ENCODE measurements around the gene TUT4. TPM values are rescaled to one million over a fixed set of nuclear protein-coding genes. Genes with fewer than 3 reads are reported as not detected.
A peak's percentile ranks its signal among the peaks of the same experiment; 100 is the strongest.

The TUT4 gene
- total RNA-seq, 2 donors from 2014 or later, result 38.2 to 67.2 TPM

GRCh38 chr1:52553362-52554266 lies 722 bp upstream of the TUT4 start:
- peak overlapping the region; percentile 93 for H3K4me3 ChIP-seq
- no peaks in the 10 kb centered on the region for H3K27me3 ChIP-seq (replicated peaks; ENCODE audit: insufficient read depth)
- peak overlapping the region; percentile 58 to 74 for H3K27ac ChIP-seq
- H3K36me3 ChIP-seq, result no peaks in the 10 kb centered on the region
- H3K4me1 ChIP-seq (ENCODE audit: control insufficient read depth in 1 of 2, low read depth in 2 of 2), result peaks cover 0 to 22% of the 10 kb centered on the region in 2 donors
- ATAC-seq (ENCODE audit: insufficient number of reproducible peaks, low FRiP score, low read depth) (peak; percentile 88), DNase-seq (ENCODE audit: low spot score) (peak; percentile 53)
- H3K9me3 ChIP-seq, result no peaks in the 10 kb centered on the region
- no peak for TF ChIP-seq CTCF (IDR thresholded peaks at IDR 0.05)

GRCh38 chr1:52552236-52552504 lies 722 bp downstream of the TUT4 start:
- H3K4me3 ChIP-seq, result peak overlapping the region; percentile 93
- H3K4me1 ChIP-seq (ENCODE audit: control insufficient read depth in 1 of 2, low read depth in 2 of 2), result peaks cover 0 to 22% of the 10 kb centered on the region in 2 donors
- no peaks in the 10 kb centered on the region for H3K27me3 ChIP-seq (replicated peaks; ENCODE audit: insufficient read depth)
- ATAC-seq (ENCODE audit: insufficient number of reproducible peaks, low FRiP score, low read depth) (no peak), DNase-seq (ENCODE audit: low spot score) (no peak)
- no peaks in the 10 kb centered on the region for H3K9me3 ChIP-seq
- H3K27ac ChIP-seq, result peak overlapping the region; percentile 58 to 74
- no peaks in the 10 kb centered on the region for H3K36me3 ChIP-seq
- no peak for TF ChIP-seq CTCF (IDR thresholded peaks at IDR 0.05)

GRCh38 chr1:52551507-52552235 lies 1.2 kb downstream of the TUT4 start:
- DNase-seq (ENCODE audit: low spot score), result no peak
- H3K27ac ChIP-seq, result peak overlapping the region; percentile 58 to 74
- TF ChIP-seq CTCF (IDR thresholded peaks at IDR 0.05), result no peak

DNA sequence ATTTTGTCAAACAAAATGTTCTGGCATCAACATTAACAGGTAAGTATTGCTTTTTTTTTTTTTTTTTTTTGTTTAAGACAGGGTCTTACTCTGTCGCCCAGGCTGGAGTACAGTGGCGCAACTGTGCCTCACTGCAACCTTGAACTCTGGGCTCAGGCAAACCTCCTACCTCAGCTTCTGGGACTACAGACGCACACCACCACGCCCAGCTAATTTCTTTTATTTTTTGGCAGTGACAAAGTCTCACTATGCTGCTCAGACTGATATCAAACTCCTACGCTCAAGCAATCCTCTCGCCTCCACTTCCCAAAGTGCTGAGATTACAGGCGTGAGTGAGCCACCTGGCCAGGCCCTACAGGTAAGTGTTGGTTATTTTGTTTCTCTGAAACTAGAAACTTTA lies 2.4 kb downstream of the TUT4 start:
- Histone ChIP-seq H3K4me3 (no peak overlapping the region), H3K27ac (no peak overlapping the region), H3K36me3 (no peaks in the 10 kb centered on the region), H3K27me3 (replicated peaks; ENCODE audit: insufficient read depth) (no peaks in the 10 kb centered on the region), H3K4me1 (ENCODE audit: control insufficient read depth in 1 of 2, low read depth in 2 of 2) (peaks cover 0 to 22% of the 10 kb centered on the region in 2 donors), H3K9me3 (no peaks in the 10 kb centered on the region)
- DNase-seq (ENCODE audit: low spot score) (no peak), ATAC-seq (ENCODE audit: insufficient number of reproducible peaks, low FRiP score, low read depth) (no peak)
- no peak for TF ChIP-seq CTCF (IDR thresholded peaks at IDR 0.05)

More at GRCh38 chr1:52551507-52552235, 1.2 kb downstream of the TUT4 start:
- peaks cover 0 to 22% of the 10 kb centered on the region in 2 donors for H3K4me1 ChIP-seq (ENCODE audit: control insufficient read depth in 1 of 2, low read depth in 2 of 2)
- no peaks in the 10 kb centered on the region for H3K36me3 ChIP-seq
- no peak for ATAC-seq (ENCODE audit: insufficient number of reproducible peaks, low FRiP score, low read depth)
- no peaks in the 10 kb centered on the region for H3K27me3 ChIP-seq (replicated peaks; ENCODE audit: insufficient read depth)
- peak overlapping the region; percentile 93 for H3K4me3 ChIP-seq
- H3K9me3 ChIP-seq, result no peaks in the 10 kb centered on the region

DNA sequence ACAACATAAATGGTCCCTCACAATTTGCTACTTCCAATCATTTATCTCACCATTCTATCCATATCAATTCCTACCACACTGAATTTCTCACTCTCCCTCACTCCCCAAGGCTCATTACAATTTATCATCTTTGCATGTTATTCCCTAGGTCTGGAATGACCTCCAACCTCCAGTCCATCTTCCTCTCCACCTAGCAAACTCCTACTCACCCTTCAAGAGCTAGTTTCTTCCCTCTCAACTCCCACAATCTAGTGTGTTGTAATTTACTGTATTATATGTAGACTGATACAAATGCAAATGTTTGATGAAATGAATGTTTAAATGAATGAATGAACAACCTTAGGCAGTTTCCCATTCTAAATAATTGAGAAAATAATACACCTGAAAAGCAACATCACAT lies 3.6 kb downstream of the TUT4 start:
- ATAC-seq (ENCODE audit: insufficient number of reproducible peaks, low FRiP score, low read depth) (no peak), DNase-seq (ENCODE audit: low spot score) (no peak)
- TF ChIP-seq CTCF (IDR thresholded peaks at IDR 0.05), result no peak
- Histone ChIP-seq H3K27ac (no peak overlapping the region), H3K36me3 (no peaks in the 10 kb centered on the region), H3K27me3 (replicated peaks; ENCODE audit: insufficient read depth) (no peaks in the 10 kb centered on the region), H3K4me3 (no peak overlapping the region), H3K9me3 (no peaks in the 10 kb centered on the region), H3K4me1 (ENCODE audit: control insufficient read depth in 1 of 2, low read depth in 2 of 2) (peaks cover 0 to 19% of the 10 kb centered on the region in 2 donors)
